Measurements from ENCODE around the gene GABBR1. TPM values are rescaled to one million over a fixed set of nuclear protein-coding genes. Genes with fewer than 3 reads are reported as not detected.

The GABBR1 gene
- total RNA-seq, 1 donor from 2014 or later, result 138 TPM

DNA sequence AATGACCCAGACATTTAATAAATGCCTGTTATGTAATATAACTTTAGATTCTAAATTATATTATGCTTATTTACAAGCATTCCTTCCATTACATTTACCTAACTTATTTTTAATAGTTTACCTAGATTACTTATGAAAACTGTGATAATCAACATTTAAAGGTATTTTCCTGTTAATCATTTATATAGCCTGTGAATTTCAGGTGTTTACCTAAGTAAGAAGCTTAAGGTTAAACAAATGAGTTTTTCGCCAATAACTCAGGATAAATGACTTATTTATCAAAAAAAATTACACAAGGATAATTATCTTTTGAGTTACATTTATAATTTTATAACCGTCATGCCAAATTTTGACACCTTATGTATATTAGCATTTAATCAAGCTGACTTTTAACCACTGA is 108.9 kb downstream of the GABBR1 start:
- Mint-ChIP-seq H3K4me1 (no peaks in the 10 kb centered on the region), H3K4me3 (no peak overlapping the region), H3K36me3 (no peaks in the 10 kb centered on the region), H3K27ac (no peak overlapping the region), H3K27me3 (ENCODE audit: low read depth) (peaks cover 11% of the 10 kb centered on the region), H3K9me3 (peaks cover 10% of the 10 kb centered on the region)
- TF ChIP-seq, protein P1, sequence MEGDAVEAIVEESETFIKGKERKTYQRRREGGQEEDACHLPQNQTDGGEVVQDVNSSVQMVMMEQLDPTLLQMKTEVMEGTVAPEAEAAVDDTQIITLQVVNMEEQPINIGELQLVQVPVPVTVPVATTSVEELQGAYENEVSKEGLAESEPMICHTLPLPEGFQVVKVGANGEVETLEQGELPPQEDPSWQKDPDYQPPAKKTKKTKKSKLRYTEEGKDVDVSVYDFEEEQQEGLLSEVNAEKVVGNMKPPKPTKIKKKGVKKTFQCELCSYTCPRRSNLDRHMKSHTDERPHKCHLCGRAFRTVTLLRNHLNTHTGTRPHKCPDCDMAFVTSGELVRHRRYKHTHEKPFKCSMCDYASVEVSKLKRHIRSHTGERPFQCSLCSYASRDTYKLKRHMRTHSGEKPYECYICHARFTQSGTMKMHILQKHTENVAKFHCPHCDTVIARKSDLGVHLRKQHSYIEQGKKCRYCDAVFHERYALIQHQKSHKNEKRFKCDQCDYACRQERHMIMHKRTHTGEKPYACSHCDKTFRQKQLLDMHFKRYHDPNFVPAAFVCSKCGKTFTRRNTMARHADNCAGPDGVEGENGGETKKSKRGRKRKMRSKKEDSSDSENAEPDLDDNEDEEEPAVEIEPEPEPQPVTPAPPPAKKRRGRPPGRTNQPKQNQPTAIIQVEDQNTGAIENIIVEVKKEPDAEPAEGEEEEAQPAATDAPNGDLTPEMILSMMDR (IDR thresholded peaks at IDR 0.05; ENCODE audit: unreplicated experiment), result no peak
- no peak for DNase-seq (ENCODE audit: low spot score in 2 of 2, unreplicated experiment in 2 of 2)

DNA sequence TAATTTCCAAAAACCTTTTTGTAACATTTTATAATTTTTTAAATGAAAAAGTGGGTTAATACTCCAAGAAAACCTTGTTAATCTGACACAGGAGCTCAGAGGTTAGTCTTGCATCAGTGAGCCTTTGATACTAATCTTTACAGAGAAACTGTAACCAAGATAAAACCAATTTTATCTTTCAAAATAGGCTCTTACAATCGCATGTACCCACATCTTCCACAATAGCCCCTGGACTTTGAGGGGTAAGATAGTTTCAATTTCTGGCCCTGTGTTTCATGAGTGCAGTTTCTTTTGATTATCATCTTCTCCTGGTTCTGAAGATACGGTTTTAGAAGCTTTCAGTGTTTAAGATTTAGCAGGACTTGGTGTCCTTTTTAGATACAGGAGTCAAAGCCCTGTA is 110.8 kb downstream of the GABBR1 start:
- no peaks in the 10 kb centered on the region for H3K36me3 Mint-ChIP-seq
- no peaks in the 10 kb centered on the region for H3K4me1 Mint-ChIP-seq
- peaks cover 11% of the 10 kb centered on the region for H3K27me3 Mint-ChIP-seq (ENCODE audit: low read depth)
- TF ChIP-seq, protein P1 (IDR thresholded peaks at IDR 0.05; ENCODE audit: unreplicated experiment), result no peak
- no peak overlapping the region for H3K27ac Mint-ChIP-seq
- no peak overlapping the region for H3K4me3 Mint-ChIP-seq
- DNase-seq (ENCODE audit: low spot score in 2 of 2, unreplicated experiment in 2 of 2), result no peak
- peaks cover 10% of the 10 kb centered on the region for H3K9me3 Mint-ChIP-seq

DNA sequence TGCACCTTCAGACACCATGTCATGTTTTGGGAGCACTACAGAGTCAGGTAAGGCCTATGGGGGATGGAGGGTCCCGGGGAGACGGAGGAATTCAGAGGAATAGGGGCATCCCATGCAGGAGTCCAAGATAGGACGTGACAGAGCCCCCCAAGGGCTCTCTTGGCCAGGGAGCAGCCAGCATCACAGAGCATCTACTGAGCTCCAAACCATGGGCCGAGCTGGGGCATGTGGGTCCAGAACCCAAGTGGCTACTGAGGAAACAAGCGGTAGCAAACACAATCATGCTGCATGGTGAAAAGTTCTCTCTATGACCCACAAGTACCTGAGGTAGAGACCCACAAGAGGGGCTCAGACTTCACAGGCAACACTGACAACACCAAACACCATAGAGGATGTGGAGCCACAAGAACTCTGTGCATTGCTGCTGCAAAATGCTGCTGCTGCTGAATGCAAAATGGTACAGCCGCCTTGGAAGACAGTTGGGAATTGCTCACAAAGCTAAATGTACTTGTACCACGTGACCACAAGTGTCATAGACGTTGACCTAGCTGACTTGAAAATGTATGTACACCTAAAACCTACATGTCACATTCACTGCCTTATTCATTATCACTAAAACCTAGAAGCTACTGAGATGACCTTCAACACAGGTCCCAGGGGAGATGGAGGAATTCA is 111.8 kb downstream of the GABBR1 start:
- H3K9me3 Mint-ChIP-seq, result peaks cover 10% of the 10 kb centered on the region
- DNase-seq (ENCODE audit: low spot score in 2 of 2, unreplicated experiment in 2 of 2), result no peak
- peaks cover 8% of the 10 kb centered on the region for H3K27me3 Mint-ChIP-seq (ENCODE audit: low read depth)
- no peak overlapping the region for H3K4me3 Mint-ChIP-seq
- H3K27ac Mint-ChIP-seq, result no peak overlapping the region
- TF ChIP-seq, protein P1 (IDR thresholded peaks at IDR 0.05; ENCODE audit: unreplicated experiment), result no peak
- H3K4me1 Mint-ChIP-seq, result no peaks in the 10 kb centered on the region
- no peaks in the 10 kb centered on the region for H3K36me3 Mint-ChIP-seq

DNA sequence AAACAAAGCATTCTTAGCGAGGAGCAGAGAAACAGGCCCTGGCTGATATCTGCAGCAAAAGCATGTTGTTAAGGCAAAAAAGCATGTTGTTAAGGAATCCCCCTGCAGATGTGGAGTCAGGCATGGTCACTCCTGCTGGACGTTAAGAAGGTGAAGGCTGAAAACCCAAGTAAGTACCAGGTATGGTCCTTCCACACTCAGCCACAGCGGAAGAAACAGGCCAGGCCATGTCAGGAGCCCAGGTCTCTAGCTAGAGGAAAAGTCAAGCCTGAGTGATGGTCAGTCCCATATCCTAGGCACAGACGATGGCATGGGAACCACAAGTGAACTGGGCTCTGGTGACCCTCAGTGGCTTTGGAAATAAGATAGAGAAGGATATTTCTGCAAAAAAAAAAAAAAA is 112.8 kb downstream of the GABBR1 start:
- Mint-ChIP-seq H3K9me3 (peaks cover 10% of the 10 kb centered on the region), H3K27ac (no peak overlapping the region), H3K36me3 (no peaks in the 10 kb centered on the region), H3K27me3 (ENCODE audit: low read depth) (peaks cover 3% of the 10 kb centered on the region), H3K4me3 (no peak overlapping the region), H3K4me1 (no peaks in the 10 kb centered on the region)
- TF ChIP-seq, protein P1 (IDR thresholded peaks at IDR 0.05; ENCODE audit: unreplicated experiment), result no peak
- no peak for DNase-seq (ENCODE audit: low spot score in 2 of 2, unreplicated experiment in 2 of 2)

GRCh38 chr6:29519291-29520010 is 113.5 kb downstream of the GABBR1 start:
- no peaks in the 10 kb centered on the region for H3K36me3 Mint-ChIP-seq
- H3K4me3 Mint-ChIP-seq, result no peak overlapping the region
- H3K27ac Mint-ChIP-seq, result no peak overlapping the region
- peaks cover 15% of the 10 kb centered on the region for H3K9me3 Mint-ChIP-seq
- TF ChIP-seq, protein P1 (IDR thresholded peaks at IDR 0.05; ENCODE audit: unreplicated experiment), result no peak
- no peak for DNase-seq (ENCODE audit: low spot score in 2 of 2, unreplicated experiment in 2 of 2)
- H3K27me3 Mint-ChIP-seq (ENCODE audit: low read depth), result peaks cover 5% of the 10 kb centered on the region
- no peaks in the 10 kb centered on the region for H3K4me1 Mint-ChIP-seq
